ENCODE data around the gene HTATSF1.

Gene HTATSF1

GRCh38 chrX:136496186-136496763, 1.1 kb upstream of the HTATSF1 start:
- peak overlapping the region; percentile 81 to 82 for H3K9ac ChIP-seq (ENCODE audit: low read length in 2 of 2)
- H3K4me3 ChIP-seq (ENCODE audit: low read length in 2 of 2): peak overlapping the region; percentile 70 to 78
- H3K36me3 ChIP-seq (ENCODE audit: control insufficient read depth in 2 of 2, insufficient read depth in 2 of 2, low read length in 2 of 2): no peaks in the 10 kb centered on the region
- H3K27me3 ChIP-seq (ENCODE audit: control insufficient read depth in 1 of 2, insufficient read depth in 2 of 2, low read length in 2 of 2): peaks cover 0 to 7% of the 10 kb centered on the region in 2 donors
- H3K9me3 ChIP-seq (ENCODE audit: control insufficient read depth in 2 of 2, low read length in 2 of 2): no peaks in the 10 kb centered on the region
- no peaks in the 10 kb centered on the region for H3K4me1 ChIP-seq (ENCODE audit: control insufficient read depth, insufficient read depth, low read length)
- H3K27ac ChIP-seq (ENCODE audit: low read length): peak overlapping the region; percentile 82

- H3K27me3 ChIP-seq (ENCODE audit: control insufficient read depth in 1 of 2, insufficient read depth in 2 of 2, low read length in 2 of 2): peaks cover 0 to 6% of the 10 kb centered on the region in 2 donors
- H3K9ac ChIP-seq (ENCODE audit: low read length in 2 of 2): peak overlapping the region; percentile 81 to 84
Observed at GRCh38 chrX:136496764-136497555, 432 bp upstream of the HTATSF1 start.

GRCh38 chrX:136519069-136519468, 21.7 kb downstream of the HTATSF1 start:
- Histone ChIP-seq H3K9me3 (ENCODE audit: control insufficient read depth in 2 of 2, low read length in 2 of 2) (no peaks in the 10 kb centered on the region), H3K27ac (ENCODE audit: low read length) (no peak overlapping the region), H3K36me3 (ENCODE audit: control insufficient read depth in 2 of 2, insufficient read depth in 2 of 2, low read length in 2 of 2) (no peaks in the 10 kb centered on the region), H3K9ac (ENCODE audit: low read length in 2 of 2) (no peak overlapping the region), H3K4me3 (ENCODE audit: low read length in 2 of 2) (no peak overlapping the region), H3K27me3 (ENCODE audit: control insufficient read depth in 1 of 2, insufficient read depth in 2 of 2, low read length in 2 of 2) (peaks cover 0 to 4% of the 10 kb centered on the region in 2 donors), H3K4me1 (ENCODE audit: control insufficient read depth, insufficient read depth, low read length) (no peaks in the 10 kb centered on the region)

More at GRCh38 chrX:136496764-136497555, 432 bp upstream of the HTATSF1 start:
- H3K36me3 ChIP-seq (ENCODE audit: control insufficient read depth in 2 of 2, insufficient read depth in 2 of 2, low read length in 2 of 2): peaks cover 0 to 3% of the 10 kb centered on the region in 2 donors
- H3K4me3 ChIP-seq (ENCODE audit: low read length in 2 of 2): peak overlapping the region; percentile 78 to 86
- no peaks in the 10 kb centered on the region for H3K4me1 ChIP-seq (ENCODE audit: control insufficient read depth, insufficient read depth, low read length)
- H3K27ac ChIP-seq (ENCODE audit: low read length): peak overlapping the region; percentile 82
- no peaks in the 10 kb centered on the region for H3K9me3 ChIP-seq (ENCODE audit: control insufficient read depth in 2 of 2, low read length in 2 of 2)

- Histone ChIP-seq H3K27ac (ENCODE audit: low read length) (no peak overlapping the region), H3K9me3 (ENCODE audit: control insufficient read depth in 2 of 2, low read length in 2 of 2) (no peaks in the 10 kb centered on the region), H3K4me1 (ENCODE audit: control insufficient read depth, insufficient read depth, low read length) (peaks cover 11% of the 10 kb centered on the region), H3K36me3 (ENCODE audit: control insufficient read depth in 2 of 2, insufficient read depth in 2 of 2, low read length in 2 of 2) (no peaks in the 10 kb centered on the region), H3K9ac (ENCODE audit: low read length in 2 of 2) (no peak overlapping the region), H3K27me3 (ENCODE audit: control insufficient read depth in 1 of 2, insufficient read depth in 2 of 2, low read length in 2 of 2) (peaks cover 0 to 4% of the 10 kb centered on the region in 2 donors), H3K4me3 (ENCODE audit: low read length in 2 of 2) (no peak overlapping the region)
Observed at GRCh38 chrX:136523770-136524169, 26.4 kb downstream of the HTATSF1 start.

- H3K9ac ChIP-seq (ENCODE audit: low read length in 2 of 2): no peak overlapping the region
- H3K36me3 ChIP-seq (ENCODE audit: control insufficient read depth in 2 of 2, insufficient read depth in 2 of 2, low read length in 2 of 2): no peaks in the 10 kb centered on the region
- H3K27ac ChIP-seq (ENCODE audit: low read length): peak overlapping the region; percentile 58
- H3K9me3 ChIP-seq (ENCODE audit: control insufficient read depth in 2 of 2, low read length in 2 of 2): no peaks in the 10 kb centered on the region
- H3K27me3 ChIP-seq (ENCODE audit: control insufficient read depth in 1 of 2, insufficient read depth in 2 of 2, low read length in 2 of 2): no peaks in the 10 kb centered on the region
- H3K4me3 ChIP-seq (ENCODE audit: low read length in 2 of 2): peak overlapping the region in 1 of 2 donors; percentile 35
- peaks cover 11% of the 10 kb centered on the region for H3K4me1 ChIP-seq (ENCODE audit: control insufficient read depth, insufficient read depth, low read length)
Observed at GRCh38 chrX:136525738-136526606, 28.6 kb downstream of the HTATSF1 start.

GRCh38 chrX:136528645-136529315, 31.4 kb downstream of the HTATSF1 start:
- Histone ChIP-seq H3K4me1 (ENCODE audit: control insufficient read depth, insufficient read depth, low read length) (peaks cover 11% of the 10 kb centered on the region), H3K36me3 (ENCODE audit: control insufficient read depth in 2 of 2, insufficient read depth in 2 of 2, low read length in 2 of 2) (no peaks in the 10 kb centered on the region), H3K4me3 (ENCODE audit: low read length in 2 of 2) (no peak overlapping the region), H3K9me3 (ENCODE audit: control insufficient read depth in 2 of 2, low read length in 2 of 2) (no peaks in the 10 kb centered on the region), H3K9ac (ENCODE audit: low read length in 2 of 2) (no peak overlapping the region), H3K27ac (ENCODE audit: low read length) (no peak overlapping the region), H3K27me3 (ENCODE audit: control insufficient read depth in 1 of 2, insufficient read depth in 2 of 2, low read length in 2 of 2) (no peaks in the 10 kb centered on the region)

- H3K27ac ChIP-seq (ENCODE audit: low read length): no peak overlapping the region
- H3K36me3 ChIP-seq (ENCODE audit: control insufficient read depth in 2 of 2, insufficient read depth in 2 of 2, low read length in 2 of 2): no peaks in the 10 kb centered on the region
Observed at GRCh38 chrX:136529795-136530194, 32.4 kb downstream of the HTATSF1 start.

GRCh38 chrX:136531951-136532350, 34.6 kb downstream of the HTATSF1 start, which contains the start of gene VGLL1:
Gene VGLL1, plus strand, starts transcription at chrX:136532215. Its CDS starts 3,806 bp downstream, at chrX:136536021.
- no peak within 1 kb of the TSS for H3K27ac ChIP-seq (ENCODE audit: low read length)
- no peaks in the 10 kb centered on the region for H3K36me3 ChIP-seq (ENCODE audit: control insufficient read depth in 2 of 2, insufficient read depth in 2 of 2, low read length in 2 of 2)
- H3K9ac ChIP-seq (ENCODE audit: low read length in 2 of 2): no peak within 1 kb of the TSS
- H3K4me3 ChIP-seq (ENCODE audit: low read length in 2 of 2): no peak within 1 kb of the TSS
- peaks cover 0 to 10% of the 10 kb centered on the region in 2 donors for H3K27me3 ChIP-seq (ENCODE audit: control insufficient read depth in 1 of 2, insufficient read depth in 2 of 2, low read length in 2 of 2)
- no peaks in the 10 kb centered on the region for H3K4me1 ChIP-seq (ENCODE audit: control insufficient read depth, insufficient read depth, low read length)
- no peaks in the 10 kb centered on the region for H3K9me3 ChIP-seq (ENCODE audit: control insufficient read depth in 2 of 2, low read length in 2 of 2)

More at GRCh38 chrX:136529795-136530194, 32.4 kb downstream of the HTATSF1 start:
- H3K9me3 ChIP-seq (ENCODE audit: control insufficient read depth in 2 of 2, low read length in 2 of 2): no peaks in the 10 kb centered on the region
- no peaks in the 10 kb centered on the region for H3K27me3 ChIP-seq (ENCODE audit: control insufficient read depth in 1 of 2, insufficient read depth in 2 of 2, low read length in 2 of 2)
- H3K4me3 ChIP-seq (ENCODE audit: low read length in 2 of 2): no peak overlapping the region
- H3K4me1 ChIP-seq (ENCODE audit: control insufficient read depth, insufficient read depth, low read length): peaks cover 11% of the 10 kb centered on the region
- H3K9ac ChIP-seq (ENCODE audit: low read length in 2 of 2): no peak overlapping the region

- no peaks in the 10 kb centered on the region for H3K9me3 ChIP-seq (ENCODE audit: control insufficient read depth in 2 of 2, low read length in 2 of 2)
- H3K27me3 ChIP-seq (ENCODE audit: control insufficient read depth in 1 of 2, insufficient read depth in 2 of 2, low read length in 2 of 2): peaks cover 0 to 10% of the 10 kb centered on the region in 2 donors
- no peak overlapping the region for H3K9ac ChIP-seq (ENCODE audit: low read length in 2 of 2)
- H3K4me1 ChIP-seq (ENCODE audit: control insufficient read depth, insufficient read depth, low read length): no peaks in the 10 kb centered on the region
- no peaks in the 10 kb centered on the region for H3K36me3 ChIP-seq (ENCODE audit: control insufficient read depth in 2 of 2, insufficient read depth in 2 of 2, low read length in 2 of 2)
- no peak overlapping the region for H3K4me3 ChIP-seq (ENCODE audit: low read length in 2 of 2)
- H3K27ac ChIP-seq (ENCODE audit: low read length): no peak overlapping the region
Observed at GRCh38 chrX:136534131-136534530, 36.7 kb downstream of the HTATSF1 start.

- no peaks in the 10 kb centered on the region for H3K4me1 ChIP-seq (ENCODE audit: control insufficient read depth, insufficient read depth, low read length)
- H3K27me3 ChIP-seq (ENCODE audit: control insufficient read depth in 1 of 2, insufficient read depth in 2 of 2, low read length in 2 of 2): peaks cover 0 to 26% of the 10 kb centered on the region in 2 donors
- no peaks in the 10 kb centered on the region for H3K9me3 ChIP-seq (ENCODE audit: control insufficient read depth in 2 of 2, low read length in 2 of 2)
- no peak overlapping the region for H3K9ac ChIP-seq (ENCODE audit: low read length in 2 of 2)
- H3K27ac ChIP-seq (ENCODE audit: low read length): no peak overlapping the region
- H3K36me3 ChIP-seq (ENCODE audit: control insufficient read depth in 2 of 2, insufficient read depth in 2 of 2, low read length in 2 of 2): no peaks in the 10 kb centered on the region
- H3K4me3 ChIP-seq (ENCODE audit: low read length in 2 of 2): no peak overlapping the region
Observed at GRCh38 chrX:136538811-136539210, 41.4 kb downstream of the HTATSF1 start.

All from stomach smooth muscle (tissue), 2 donors.